Sigmoid colon (tissue), 7 donors: ENCODE results near the gene KCNAB2. TPM values are rescaled to one million over a fixed set of nuclear protein-coding genes. Genes with fewer than 3 reads are reported as not detected.

Experiments
- DNase-seq: peaks from one replicate; pipeline ENCODE4 v3.0.0-alpha.2; 2019
- H3K27ac ChIP-seq, 4 donors: fragments of 200-600 bp; sonication (generic); one replicate each; pipeline ENCODE4 v1.5.1; 2016 to 2019; ENCODE audit warnings: mild to moderate bottlenecking in 1 of 4
- H3K27me3 ChIP-seq, 3 donors: fragments of 200-600 bp; sonication (generic); one replicate each; pipeline ENCODE4 v1.5.1; 2019; ENCODE audit warnings: mild to moderate bottlenecking in 1 of 3
- H3K36me3 ChIP-seq, 4 donors: fragments of 200-600 bp; sonication (generic); one replicate each; pipeline ENCODE4 v1.5.1; 2016 to 2019
- H3K4me1 ChIP-seq, 4 donors: fragments of 200-600 bp; sonication (generic); one replicate each; pipeline ENCODE4 v1.5.1; 2017 to 2019
- H3K4me3 ChIP-seq, 4 donors: fragments of 200-600 bp; sonication (generic); one replicate each; pipeline ENCODE4 v1.5.1; 2017 to 2019; ENCODE audit warnings: mild to moderate bottlenecking in 2 of 4, moderate library complexity in 1 of 4
- H3K9me3 ChIP-seq, 4 donors: fragments of 200-600 bp in 3 of 4; sonication (generic) in 3 of 4; one replicate each; pipeline versions ENCODE4 v1.5.1 to v1.6.1; 2013 to 2019
- CTCF ChIP-seq, 4 experiments: fragments of 450-650 bp in 3 of 4; fragments of 200-600 bp in 1 of 4; IDR thresholded peaks; one replicate each; pipeline ENCODE4 v1.5.1; 2016 to 2019; ENCODE audit warnings: antibody characterized with exemption in 4 of 4, mild to moderate bottlenecking in 3 of 4, moderate library complexity in 2 of 4
- EP300 ChIP-seq, 4 donors: sonication (generic); formaldehyde crosslinking; IDR thresholded peaks; one replicate each; pipeline ENCODE4 v1.6.1; 2017; ENCODE audit warnings: antibody characterized with exemption in 4 of 4
- POLR2A ChIP-seq, 2 donors: fragments of 450-650 bp; IDR thresholded peaks; one replicate each; pipeline ENCODE4 v1.6.1; 2016; ENCODE audit warnings: antibody characterized with exemption in 2 of 2, mild to moderate bottlenecking in 2 of 2, moderate library complexity in 2 of 2
- POLR2AphosphoS5 ChIP-seq, 4 donors: sonication (generic); formaldehyde crosslinking; IDR thresholded peaks; one replicate each; pipeline ENCODE4 v1.6.1; 2017; ENCODE audit warnings: antibody characterized with exemption in 4 of 4
- WGBS, 2 donors: extraction: QIAGEN DNeasy Blood & Tissue Kit; methylation state at CpG; one replicate each; pipeline ENCODE4 v1.1.7; 2013; 5-methylcytosine and 5-hydroxymethylcytosine counted together
- intact Hi-C: fragments of 100-400 bp; cut with DNase I; formaldehyde crosslinking; loops from one replicate; pipeline ENCODE4 v1.15.1; 2023
- polyA plus RNA-seq, 3 donors: library from polyadenylated mRNA; stranded (reverse); fragments of 200-250 nt; gene quantifications; one replicate each; pipeline ENCODE4 v1.2.3, GENCODE V29; 2013
- total RNA-seq, 4 donors: library from RNA; depleted of rRNA; stranded (reverse); fragments of >200 nt; gene quantifications; one replicate each; pipeline ENCODE4 v1.1.0, GENCODE V29; 2016
- donor health status: healthy with polysubstance abuse.
- donor health status: Bipolar disorder and iron deficiency.
- donor health status: healthy.

KCNAB2 gene
- total and polyA plus RNA-seq, 7 donors = 3.0 to 23.5 (median 7.7) TPM

- 89 to 93% methylated on average over 15 of the region's 15 CpGs for WGBS, 2 donors
- peak; percentile 41 for DNase-seq
- peaks cover 0 to 3% (median 0%) of the 10 kb centered on the region in 4 donors for H3K4me1 ChIP-seq
- no peaks in the 10 kb centered on the region for H3K36me3 ChIP-seq
- intact Hi-C loops = no loop called here
- TF ChIP-seq CTCF (IDR thresholded peaks at IDR 0.05) (no peak), POLR2A (IDR thresholded peaks at IDR 0.05) (no peak), EP300 (IDR thresholded peaks at IDR 0.05) (no peak), POLR2AphosphoS5 (IDR thresholded peaks at IDR 0.05) (no peak)
- H3K27me3 ChIP-seq = peaks cover 0 to 21% (median 9%) of the 10 kb centered on the region in 3 donors
- no peaks in the 10 kb centered on the region for H3K9me3 ChIP-seq
- H3K27ac ChIP-seq = no peak overlapping the region
- no peak overlapping the region for H3K4me3 ChIP-seq
These were observed 51.5 kb downstream of the KCNAB2 start for GRCh38 chr1:6097117-6097595.

GRCh38 chr1:6097824-6098223 lies 52.1 kb downstream of the KCNAB2 start:
- peak; percentile 47 for DNase-seq

GRCh38 chr1:6098303-6099215 lies 52.9 kb downstream of the KCNAB2 start:
- Histone ChIP-seq H3K36me3 (no peaks in the 10 kb centered on the region), H3K27me3 (peaks cover 0 to 35% (median 21%) of the 10 kb centered on the region in 3 donors), H3K27ac (peak overlapping the region in 1 of 4 donors; percentile 10), H3K4me1 (peaks cover 0 to 3% (median 0%) of the 10 kb centered on the region in 4 donors), H3K4me3 (no peak overlapping the region), H3K9me3 (no peaks in the 10 kb centered on the region)
- intact Hi-C loops = no loop called here
- 77 to 82% methylated on average over 24 of the region's 24 CpGs for WGBS, 2 donors
- peak; percentile 70 for DNase-seq
- TF ChIP-seq POLR2AphosphoS5 (IDR thresholded peaks at IDR 0.05) = peak in 1 of 4 donors; percentile 21
- TF ChIP-seq EP300 (IDR thresholded peaks at IDR 0.05) = no peak
- no peak for TF ChIP-seq POLR2A (IDR thresholded peaks at IDR 0.05)

More at GRCh38 chr1:6097824-6098223, 52.1 kb downstream of the KCNAB2 start:
- H3K27ac ChIP-seq = no peak overlapping the region
- H3K36me3 ChIP-seq = no peaks in the 10 kb centered on the region
- TF ChIP-seq POLR2AphosphoS5 (IDR thresholded peaks at IDR 0.05) (no peak), POLR2A (IDR thresholded peaks at IDR 0.05) (no peak), EP300 (IDR thresholded peaks at IDR 0.05) (no peak), CTCF (IDR thresholded peaks at IDR 0.05) (no peak)
- H3K4me3 ChIP-seq = no peak overlapping the region
- H3K9me3 ChIP-seq = no peaks in the 10 kb centered on the region
- intact Hi-C loops = no loop called here
- peaks cover 0 to 3% (median 0%) of the 10 kb centered on the region in 4 donors for H3K4me1 ChIP-seq
- 62 to 84% methylated on average over 17 of the region's 17 CpGs for whole genome bisulfite sequencing, 2 donors
- peaks cover 0 to 28% (median 14%) of the 10 kb centered on the region in 3 donors for H3K27me3 ChIP-seq

GRCh38 chr1:6099297-6099696 lies 53.6 kb downstream of the KCNAB2 start:
- Histone ChIP-seq H3K27me3 (peaks cover 0 to 42% (median 29%) of the 10 kb centered on the region in 3 donors), H3K9me3 (no peaks in the 10 kb centered on the region), H3K27ac (no peak overlapping the region), H3K4me1 (peaks cover 0 to 3% (median 0%) of the 10 kb centered on the region in 4 donors), H3K4me3 (no peak overlapping the region), H3K36me3 (no peaks in the 10 kb centered on the region)
- TF ChIP-seq CTCF (IDR thresholded peaks at IDR 0.05) (no peak), EP300 (IDR thresholded peaks at IDR 0.05) (no peak), POLR2A (IDR thresholded peaks at IDR 0.05) (no peak), POLR2AphosphoS5 (IDR thresholded peaks at IDR 0.05) (no peak)
- 90 to 93% methylated on average over 15 of the region's 15 CpGs for WGBS, 2 donors
- intact Hi-C loops = no loop called here
- peak; percentile 57 for DNase-seq
